HL-60 (cell line): Measurements from ENCODE around the gene ROBO1.

Source experiments
- GABPA ChIP-seq: IDR thresholded peaks from 2 replicates; pipeline ENCODE4 v1.6.1; 2012; ENCODE audit warnings: low read depth
- POLR2AphosphoS5 ChIP-seq: IDR thresholded peaks from 2 replicates; pipeline ENCODE4 v1.6.1; 2012; ENCODE audit warnings: low read depth
- TF ChIP-seq, protein P1 (sequence below): IDR thresholded peaks from one replicate; pipeline ENCODE4 v1.5.1; 2011; ENCODE audit warnings: low read length, control low read depth, inconsistent platforms; ENCODE audit not compliant: insufficient read depth
- TF ChIP-seq, protein P2 (sequence below): IDR thresholded peaks from 2 replicates; pipeline ENCODE4 v1.6.1; 2012; ENCODE audit warnings: low read depth; ENCODE audit not compliant: insufficient replicate concordance

DNA sequence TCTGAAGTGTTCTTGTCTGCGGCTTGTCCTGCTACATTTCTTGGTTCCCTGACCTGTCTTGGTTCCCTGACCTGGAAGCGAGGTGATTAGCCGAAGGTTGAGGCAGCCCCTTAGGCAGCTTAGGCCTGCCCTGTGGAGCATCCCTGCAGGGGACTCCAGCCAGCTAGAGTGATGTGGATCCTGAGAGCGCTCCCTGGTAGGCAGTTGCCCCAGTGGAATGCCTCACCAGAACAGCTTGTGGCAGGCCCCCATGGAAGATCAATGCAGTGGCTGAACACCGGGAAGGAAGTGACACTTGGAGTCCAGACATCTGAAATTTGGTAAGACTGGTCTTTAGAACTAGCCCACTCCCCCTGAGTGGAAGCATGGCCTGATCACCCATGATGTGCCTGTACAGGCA lies 5.5 kb upstream of the ROBO1 start:
- TF ChIP-seq, protein P1, sequence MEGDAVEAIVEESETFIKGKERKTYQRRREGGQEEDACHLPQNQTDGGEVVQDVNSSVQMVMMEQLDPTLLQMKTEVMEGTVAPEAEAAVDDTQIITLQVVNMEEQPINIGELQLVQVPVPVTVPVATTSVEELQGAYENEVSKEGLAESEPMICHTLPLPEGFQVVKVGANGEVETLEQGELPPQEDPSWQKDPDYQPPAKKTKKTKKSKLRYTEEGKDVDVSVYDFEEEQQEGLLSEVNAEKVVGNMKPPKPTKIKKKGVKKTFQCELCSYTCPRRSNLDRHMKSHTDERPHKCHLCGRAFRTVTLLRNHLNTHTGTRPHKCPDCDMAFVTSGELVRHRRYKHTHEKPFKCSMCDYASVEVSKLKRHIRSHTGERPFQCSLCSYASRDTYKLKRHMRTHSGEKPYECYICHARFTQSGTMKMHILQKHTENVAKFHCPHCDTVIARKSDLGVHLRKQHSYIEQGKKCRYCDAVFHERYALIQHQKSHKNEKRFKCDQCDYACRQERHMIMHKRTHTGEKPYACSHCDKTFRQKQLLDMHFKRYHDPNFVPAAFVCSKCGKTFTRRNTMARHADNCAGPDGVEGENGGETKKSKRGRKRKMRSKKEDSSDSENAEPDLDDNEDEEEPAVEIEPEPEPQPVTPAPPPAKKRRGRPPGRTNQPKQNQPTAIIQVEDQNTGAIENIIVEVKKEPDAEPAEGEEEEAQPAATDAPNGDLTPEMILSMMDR, result no peak
- TF ChIP-seq, protein P2, sequence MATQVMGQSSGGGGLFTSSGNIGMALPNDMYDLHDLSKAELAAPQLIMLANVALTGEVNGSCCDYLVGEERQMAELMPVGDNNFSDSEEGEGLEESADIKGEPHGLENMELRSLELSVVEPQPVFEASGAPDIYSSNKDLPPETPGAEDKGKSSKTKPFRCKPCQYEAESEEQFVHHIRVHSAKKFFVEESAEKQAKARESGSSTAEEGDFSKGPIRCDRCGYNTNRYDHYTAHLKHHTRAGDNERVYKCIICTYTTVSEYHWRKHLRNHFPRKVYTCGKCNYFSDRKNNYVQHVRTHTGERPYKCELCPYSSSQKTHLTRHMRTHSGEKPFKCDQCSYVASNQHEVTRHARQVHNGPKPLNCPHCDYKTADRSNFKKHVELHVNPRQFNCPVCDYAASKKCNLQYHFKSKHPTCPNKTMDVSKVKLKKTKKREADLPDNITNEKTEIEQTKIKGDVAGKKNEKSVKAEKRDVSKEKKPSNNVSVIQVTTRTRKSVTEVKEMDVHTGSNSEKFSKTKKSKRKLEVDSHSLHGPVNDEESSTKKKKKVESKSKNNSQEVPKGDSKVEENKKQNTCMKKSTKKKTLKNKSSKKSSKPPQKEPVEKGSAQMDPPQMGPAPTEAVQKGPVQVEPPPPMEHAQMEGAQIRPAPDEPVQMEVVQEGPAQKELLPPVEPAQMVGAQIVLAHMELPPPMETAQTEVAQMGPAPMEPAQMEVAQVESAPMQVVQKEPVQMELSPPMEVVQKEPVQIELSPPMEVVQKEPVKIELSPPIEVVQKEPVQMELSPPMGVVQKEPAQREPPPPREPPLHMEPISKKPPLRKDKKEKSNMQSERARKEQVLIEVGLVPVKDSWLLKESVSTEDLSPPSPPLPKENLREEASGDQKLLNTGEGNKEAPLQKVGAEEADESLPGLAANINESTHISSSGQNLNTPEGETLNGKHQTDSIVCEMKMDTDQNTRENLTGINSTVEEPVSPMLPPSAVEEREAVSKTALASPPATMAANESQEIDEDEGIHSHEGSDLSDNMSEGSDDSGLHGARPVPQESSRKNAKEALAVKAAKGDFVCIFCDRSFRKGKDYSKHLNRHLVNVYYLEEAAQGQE, result no peak
- TF ChIP-seq GABPA (no peak), POLR2AphosphoS5 (no peak)
